HG03571 (cell line): Measurements from ENCODE around the gene ZNF276.

ENCODE experiments used
- ATAC-seq: cut with Tn5 transposase; IDR thresholded peaks from one replicate; pipeline ENCODE4 v1.9.1; 2021; ENCODE audit not compliant: unreplicated experiment

ZNF276 gene

GRCh38 chr16:89711601-89712273, 9.6 kb upstream of the ZNF276 start:
- ATAC-seq: no peak

DNA sequence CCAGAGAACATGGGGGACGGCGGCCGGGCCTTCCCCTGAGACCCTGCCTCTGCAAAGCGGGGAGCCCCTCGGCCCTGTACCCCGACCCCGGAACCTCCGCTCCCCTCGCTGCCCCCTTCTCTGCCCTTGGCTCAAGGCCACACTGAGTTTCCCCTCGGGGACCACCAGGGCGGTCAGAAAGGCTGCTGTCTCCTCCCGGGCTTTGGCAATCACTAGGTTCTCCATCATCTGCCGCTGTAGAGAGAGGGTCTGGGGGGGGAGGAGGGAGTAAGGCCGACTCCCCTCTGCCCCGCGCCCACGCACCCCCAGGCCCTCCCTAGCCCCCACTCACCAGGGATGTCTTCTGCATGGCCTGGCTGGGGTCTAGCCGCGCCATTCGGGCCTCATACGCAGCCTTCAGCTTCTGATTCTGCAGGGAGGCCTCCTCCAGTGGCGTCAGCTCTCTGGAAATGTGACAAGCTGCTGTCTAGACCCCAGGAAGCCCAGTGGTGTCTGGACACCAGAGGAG, 9.0 kb upstream of the ZNF276 start:
- no peak for ATAC-seq

DNA sequence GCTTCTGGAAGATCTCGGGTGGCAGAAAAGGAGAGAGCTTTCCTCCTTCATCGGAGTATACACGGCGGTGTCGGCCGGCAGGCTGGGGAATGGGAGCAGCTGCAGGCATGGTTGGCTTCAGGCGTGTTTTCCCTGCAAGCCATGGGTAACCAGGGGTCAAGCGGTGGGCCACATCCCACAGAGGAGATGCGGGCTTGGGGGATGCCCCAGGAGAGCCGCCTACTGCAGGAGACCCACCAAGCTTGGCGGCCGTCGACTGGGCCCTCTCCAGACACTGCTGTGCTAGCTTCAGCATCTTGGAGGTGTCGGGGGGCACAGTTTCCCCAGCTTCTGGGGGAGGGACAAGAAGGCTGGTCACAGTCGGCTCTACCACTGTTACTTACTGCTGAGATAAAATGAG, 4.8 kb upstream of the ZNF276 start:
- ATAC-seq: no peak

- no peak for ATAC-seq
Observed at GRCh38 chr16:89716916-89717687, 4.2 kb upstream of the ZNF276 start.

GRCh38 chr16:89717688-89718505, 3.4 kb upstream of the ZNF276 start:
- ATAC-seq: no peak

DNA sequence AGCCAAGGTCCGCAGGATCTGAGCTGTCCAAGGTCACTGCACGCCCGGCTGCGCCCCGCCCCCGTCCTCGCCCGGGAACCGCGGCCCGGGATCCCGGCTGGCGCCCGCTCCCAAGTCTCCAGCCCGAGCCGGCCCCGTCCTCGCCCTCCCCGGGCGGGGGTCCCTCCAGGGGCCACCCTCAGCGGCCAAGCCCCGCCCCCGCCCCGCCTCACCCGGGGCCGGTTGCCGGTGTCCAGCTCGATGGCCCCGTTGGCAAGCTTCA, 855 bp upstream of the ZNF276 start:
- no peak for ATAC-seq

DNA sequence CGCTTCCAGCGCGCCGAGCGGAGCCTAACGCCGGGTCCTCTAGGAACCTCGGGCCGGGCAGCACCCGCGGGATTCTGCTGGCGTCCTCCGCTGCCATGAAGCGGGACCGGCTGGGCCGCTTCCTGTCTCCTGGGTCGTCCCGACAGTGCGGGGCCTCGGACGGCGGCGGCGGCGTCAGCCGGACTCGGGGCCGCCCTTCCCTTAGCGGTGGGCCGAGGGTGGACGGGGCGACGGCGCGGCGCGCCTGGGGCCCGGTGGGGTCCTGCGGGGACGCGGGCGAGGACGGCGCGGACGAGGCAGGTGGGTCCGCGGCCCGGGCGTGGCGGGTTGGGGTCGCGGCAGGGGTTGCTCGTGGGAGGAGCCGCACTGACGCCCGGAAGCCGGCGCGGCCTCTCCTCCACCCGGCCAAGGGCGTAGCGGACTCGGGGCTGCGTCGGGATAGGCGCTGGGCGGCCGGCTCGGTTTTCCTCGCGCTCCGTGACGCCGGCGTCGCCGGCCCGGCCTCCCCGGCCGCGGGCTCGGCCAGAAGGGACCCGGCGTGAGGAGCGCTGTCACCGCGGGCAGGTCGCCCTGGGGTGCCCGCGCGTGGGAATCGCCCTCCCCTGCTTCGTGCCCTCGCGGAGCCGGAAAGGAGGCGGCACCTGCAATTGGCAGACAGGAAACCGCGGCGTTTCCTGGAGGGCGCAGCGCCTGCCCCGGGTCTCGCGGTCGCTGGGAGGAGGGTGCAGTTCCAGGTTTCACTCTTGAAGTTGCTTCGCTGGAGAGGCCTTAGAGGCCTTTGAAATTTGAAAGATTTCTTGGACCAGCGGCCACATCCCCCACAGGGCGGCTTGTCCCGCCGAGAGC, 432 bp downstream of the ZNF276 start:
- ATAC-seq: no peak

DNA sequence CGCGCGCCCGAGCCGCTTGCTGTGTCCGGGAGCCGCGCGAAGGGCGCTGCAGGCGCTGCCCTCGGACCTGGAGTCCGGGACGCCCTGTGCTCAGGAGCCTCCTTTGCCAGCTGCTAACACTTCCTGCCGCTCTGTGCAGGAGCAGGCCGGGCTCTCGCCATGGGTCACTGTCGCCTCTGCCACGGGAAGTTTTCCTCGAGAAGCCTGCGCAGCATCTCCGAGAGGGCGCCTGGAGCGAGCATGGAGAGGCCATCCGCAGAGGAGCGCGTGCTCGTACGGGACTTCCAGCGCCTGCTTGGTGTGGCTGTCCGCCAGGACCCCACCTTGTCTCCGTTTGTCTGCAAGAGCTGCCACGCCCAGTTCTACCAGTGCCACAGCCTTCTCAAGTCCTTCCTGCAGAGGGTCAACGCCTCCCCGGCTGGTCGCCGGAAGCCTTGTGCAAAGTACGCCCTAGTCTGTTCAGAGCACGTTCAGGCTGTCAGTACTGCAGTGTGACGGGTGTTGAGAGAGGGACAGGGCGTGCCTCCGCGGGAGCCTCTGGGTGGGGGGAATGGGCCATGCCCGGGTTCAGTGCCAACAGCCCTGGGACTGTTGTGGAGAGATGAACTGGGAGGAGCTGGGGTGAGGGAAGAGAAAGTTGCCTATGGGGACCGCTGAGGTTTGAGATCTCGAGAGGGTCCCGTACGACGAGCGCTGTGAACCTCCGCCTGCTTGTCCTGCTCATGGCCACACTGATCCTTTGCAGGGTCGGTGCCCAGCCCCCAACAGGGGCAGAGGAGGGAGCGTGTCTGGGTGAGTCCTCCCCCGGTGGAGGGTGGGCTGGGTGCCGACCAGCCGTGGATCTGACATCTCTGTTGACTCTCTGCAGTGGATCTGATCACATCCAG, 1.3 kb downstream of the ZNF276 start:
- no peak for ATAC-seq

- no peak for ATAC-seq
Observed at GRCh38 chr16:89723279-89724250, 2.2 kb downstream of the ZNF276 start.

GRCh38 chr16:89727406-89728120, 6.2 kb downstream of the ZNF276 start:
- no peak for ATAC-seq

GRCh38 chr16:89729293-89729692, 8.0 kb downstream of the ZNF276 start:
- no peak for ATAC-seq

DNA sequence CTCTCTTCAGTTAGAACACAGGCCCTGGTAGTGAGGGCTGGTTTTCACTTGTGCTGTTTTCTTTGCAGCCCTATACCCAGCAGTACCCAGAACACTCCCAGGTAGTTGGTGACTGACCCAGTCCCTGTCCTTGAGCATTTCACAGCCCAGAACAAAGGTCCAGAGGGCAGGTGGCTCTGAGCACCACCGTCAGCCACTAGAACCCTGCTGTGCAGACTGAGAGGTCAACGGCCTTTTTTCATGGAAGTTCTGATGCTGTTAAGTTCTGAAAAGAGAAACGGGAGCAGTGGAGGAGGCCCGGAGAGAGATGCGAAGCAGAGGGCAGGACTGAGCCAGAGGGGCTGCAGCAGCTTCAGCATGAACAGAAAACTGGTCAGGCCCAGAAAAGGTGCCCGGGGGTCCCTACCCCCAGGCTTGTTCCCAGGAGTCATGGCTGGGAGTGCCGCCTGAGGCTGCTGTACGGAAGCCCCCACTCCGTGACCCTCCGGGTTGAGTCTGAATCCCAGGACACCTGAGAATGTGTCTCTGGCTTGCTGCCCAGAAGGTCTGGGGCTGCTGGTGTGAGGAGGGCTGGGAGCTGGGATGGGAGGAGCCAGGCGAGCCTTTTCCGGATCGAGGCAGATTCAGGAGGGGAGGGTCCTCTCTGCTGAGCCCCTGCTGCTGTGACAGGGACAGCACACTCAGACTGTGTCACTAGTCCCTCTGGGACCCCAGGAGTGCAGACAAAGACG, 8.7 kb downstream of the ZNF276 start:
- ATAC-seq: no peak

- no peak for ATAC-seq
Observed at GRCh38 chr16:89730610-89731234, 9.4 kb downstream of the ZNF276 start.

GRCh38 chr16:89732142-89732917, 11.0 kb downstream of the ZNF276 start:
- ATAC-seq: no peak

- ATAC-seq: no peak
Observed at GRCh38 chr16:89732918-89733242, 11.5 kb downstream of the ZNF276 start.

GRCh38 chr16:89733322-89733721, 12.0 kb downstream of the ZNF276 start:
- ATAC-seq: no peak
